Ascending aorta (tissue), 2 donors: Measurements from ENCODE around the gene SSH2. TPM values are rescaled to one million over a fixed set of nuclear protein-coding genes. Genes with fewer than 3 reads are reported as not detected.

Source experiments
- DNase-seq, 2 donors: peaks; one replicate each; pipeline ENCODE4 v3.0.0-alpha.2; 2019; ENCODE audit warnings: low spot score in 2 of 2
- H3K27ac ChIP-seq, 2 donors: fragments of 200-600 bp; sonication (generic); one replicate each; pipeline ENCODE4 v1.5.1; 2016 to 2017; ENCODE audit warnings: mild to moderate bottlenecking in 1 of 2
- H3K27me3 ChIP-seq: fragments of 200-600 bp; sonication (generic); one replicate; pipeline ENCODE4 v1.5.1; 2017
- H3K36me3 ChIP-seq, 2 donors: fragments of 200-600 bp; sonication (generic); one replicate each; pipeline ENCODE4 v1.5.1; 2016
- H3K4me1 ChIP-seq, 2 donors: fragments of 200-600 bp; sonication (generic); one replicate each; pipeline ENCODE4 v1.5.1; 2016 to 2017; ENCODE audit warnings: mild to moderate bottlenecking in 1 of 2
- H3K4me3 ChIP-seq, 2 donors: fragments of 200-600 bp; sonication (generic); one replicate each; pipeline ENCODE4 v1.5.1; 2016 to 2017; ENCODE audit warnings: mild to moderate bottlenecking in 1 of 2
- H3K9me3 ChIP-seq, 2 donors: fragments of 200-600 bp; sonication (generic); one replicate each; pipeline ENCODE4 v1.5.1; 2016
- intact Hi-C: fragments of 100-400 bp; cut with DNase I; formaldehyde crosslinking; loops from one replicate; pipeline ENCODE4 v1.15.1; 2023
- total RNA-seq: library from RNA; depleted of rRNA; stranded (reverse); fragments of >200 nt; gene quantifications from one replicate; pipeline ENCODE4 v1.1.0, GENCODE V29; 2016
- TF ChIP-seq, protein P1 (sequence below), 3 experiments: fragments of 200-600 bp in 2 of 3; fragments of 450-650 bp in 1 of 3; sonication (generic) in 2 of 3; IDR thresholded peaks; one replicate each; pipeline ENCODE4 v1.5.1; 2016 to 2019; ENCODE audit warnings: antibody characterized with exemption in 3 of 3, mild to moderate bottlenecking in 1 of 3, moderate library complexity in 1 of 3

SSH2 gene
- total RNA-seq, 1 donor from 2014 or later, result 7.9 TPM

DNA sequence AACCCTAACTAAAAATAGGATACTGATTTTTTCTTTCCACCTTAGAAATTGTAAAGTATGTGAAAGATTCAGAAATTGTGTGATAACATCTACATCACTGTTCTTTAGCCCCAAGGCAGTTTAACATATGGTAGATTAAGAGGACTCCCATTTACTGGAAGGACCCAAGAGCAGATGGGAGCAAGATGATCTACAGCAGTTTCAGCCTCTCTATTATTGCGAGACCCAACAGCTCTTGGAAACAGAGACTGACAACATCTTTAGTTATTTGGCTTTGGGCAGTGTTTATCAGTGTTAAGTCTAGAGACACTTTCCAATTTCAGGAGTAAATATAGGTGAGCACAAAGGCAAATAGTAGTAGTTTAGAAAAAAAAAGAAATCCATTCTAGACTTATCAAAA, 182.4 kb downstream of the SSH2 start:
- Histone ChIP-seq H3K27me3 (no peaks in the 10 kb centered on the region), H3K36me3 (no peaks in the 10 kb centered on the region), H3K4me3 (no peak overlapping the region), H3K4me1 (no peaks in the 10 kb centered on the region), H3K9me3 (no peaks in the 10 kb centered on the region), H3K27ac (no peak overlapping the region)
- DNase-seq, result no peak
- TF ChIP-seq, protein P1, sequence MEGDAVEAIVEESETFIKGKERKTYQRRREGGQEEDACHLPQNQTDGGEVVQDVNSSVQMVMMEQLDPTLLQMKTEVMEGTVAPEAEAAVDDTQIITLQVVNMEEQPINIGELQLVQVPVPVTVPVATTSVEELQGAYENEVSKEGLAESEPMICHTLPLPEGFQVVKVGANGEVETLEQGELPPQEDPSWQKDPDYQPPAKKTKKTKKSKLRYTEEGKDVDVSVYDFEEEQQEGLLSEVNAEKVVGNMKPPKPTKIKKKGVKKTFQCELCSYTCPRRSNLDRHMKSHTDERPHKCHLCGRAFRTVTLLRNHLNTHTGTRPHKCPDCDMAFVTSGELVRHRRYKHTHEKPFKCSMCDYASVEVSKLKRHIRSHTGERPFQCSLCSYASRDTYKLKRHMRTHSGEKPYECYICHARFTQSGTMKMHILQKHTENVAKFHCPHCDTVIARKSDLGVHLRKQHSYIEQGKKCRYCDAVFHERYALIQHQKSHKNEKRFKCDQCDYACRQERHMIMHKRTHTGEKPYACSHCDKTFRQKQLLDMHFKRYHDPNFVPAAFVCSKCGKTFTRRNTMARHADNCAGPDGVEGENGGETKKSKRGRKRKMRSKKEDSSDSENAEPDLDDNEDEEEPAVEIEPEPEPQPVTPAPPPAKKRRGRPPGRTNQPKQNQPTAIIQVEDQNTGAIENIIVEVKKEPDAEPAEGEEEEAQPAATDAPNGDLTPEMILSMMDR (IDR thresholded peaks at IDR 0.05), result no peak
- intact Hi-C loops, result no loop called here

GRCh38 chr17:29746669-29747068, 183.4 kb downstream of the SSH2 start:
- TF ChIP-seq, protein P1 (IDR thresholded peaks at IDR 0.05), result no peak

DNA sequence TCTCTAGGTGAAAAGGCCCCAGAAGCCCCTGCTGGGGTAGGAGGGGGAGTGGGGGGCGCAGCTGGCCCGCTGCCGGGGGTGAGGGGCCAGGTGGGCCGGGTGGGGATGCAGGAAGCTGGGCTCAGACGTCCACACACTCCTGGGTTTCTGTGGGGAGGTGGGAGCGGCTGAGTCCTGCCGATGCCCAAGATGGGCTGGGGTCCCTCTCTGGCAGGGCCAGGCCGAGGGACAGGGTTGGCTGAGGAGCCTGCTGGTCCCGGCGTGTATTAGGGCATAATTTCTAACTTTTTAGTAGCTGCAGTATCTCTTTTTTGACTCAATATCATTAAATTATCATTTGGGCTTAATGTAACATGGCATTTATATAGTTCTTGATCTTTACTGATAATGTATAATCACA, 185.9 kb downstream of the SSH2 start:
- TF ChIP-seq, protein P1 (IDR thresholded peaks at IDR 0.05), result no peak
- DNase-seq, result no peak
- intact Hi-C loops, result no loop called here
- Histone ChIP-seq H3K9me3 (no peaks in the 10 kb centered on the region), H3K4me1 (no peaks in the 10 kb centered on the region), H3K27ac (no peak overlapping the region), H3K4me3 (no peak overlapping the region), H3K36me3 (no peaks in the 10 kb centered on the region), H3K27me3 (no peaks in the 10 kb centered on the region)

More at GRCh38 chr17:29746669-29747068, 183.4 kb downstream of the SSH2 start:
- Histone ChIP-seq H3K4me3 (no peak overlapping the region), H3K27me3 (no peaks in the 10 kb centered on the region), H3K36me3 (no peaks in the 10 kb centered on the region), H3K27ac (no peak overlapping the region), H3K9me3 (no peaks in the 10 kb centered on the region), H3K4me1 (no peaks in the 10 kb centered on the region)
- DNase-seq, result no peak
- intact Hi-C loops, result no loop called here

DNA sequence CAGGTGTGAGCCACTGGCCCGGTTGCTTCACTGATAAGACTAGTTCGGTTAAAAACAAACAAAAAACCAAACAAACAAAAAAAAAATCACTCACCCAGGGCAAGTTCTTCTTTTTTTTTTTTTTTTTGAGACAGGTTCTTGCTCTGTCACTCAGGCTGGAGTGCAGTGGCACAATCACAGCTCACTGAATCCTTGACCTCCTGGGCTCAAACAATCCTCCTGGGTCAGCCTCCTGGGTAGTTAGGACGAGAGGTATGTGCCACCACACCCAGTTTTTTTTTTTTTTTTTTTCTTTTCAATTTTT, 187.9 kb downstream of the SSH2 start:
- Histone ChIP-seq H3K27ac (no peak overlapping the region), H3K27me3 (no peaks in the 10 kb centered on the region), H3K36me3 (no peaks in the 10 kb centered on the region), H3K4me1 (no peaks in the 10 kb centered on the region), H3K9me3 (no peaks in the 10 kb centered on the region), H3K4me3 (no peak overlapping the region)
- TF ChIP-seq, protein P1 (IDR thresholded peaks at IDR 0.05), result no peak
- DNase-seq, result no peak
- intact Hi-C loops, result no loop called here

DNA sequence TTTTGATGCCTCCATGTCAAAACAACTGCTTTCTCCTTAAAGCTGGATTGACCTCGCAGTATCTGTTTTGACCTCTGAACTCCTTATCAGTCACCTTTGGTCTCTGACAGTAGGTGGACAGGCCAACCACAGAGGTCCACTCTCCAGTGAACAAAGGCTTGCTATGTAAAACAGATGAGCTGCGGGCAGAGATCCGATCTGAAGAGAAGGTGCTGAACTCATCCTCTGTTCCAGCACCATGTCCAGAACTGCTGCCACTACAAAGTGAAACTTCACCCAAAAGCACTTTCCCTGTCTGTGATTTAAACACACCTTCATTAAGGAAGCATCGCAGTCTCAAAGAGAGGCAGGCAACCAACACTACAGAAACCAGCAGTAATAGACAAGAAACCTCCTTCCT, 190.0 kb downstream of the SSH2 start:
- TF ChIP-seq, protein P1 (IDR thresholded peaks at IDR 0.05), result no peak
- no peaks in the 10 kb centered on the region for H3K4me1 ChIP-seq
- H3K27me3 ChIP-seq, result no peaks in the 10 kb centered on the region
- no peak overlapping the region for H3K27ac ChIP-seq
- H3K36me3 ChIP-seq, result no peaks in the 10 kb centered on the region
- no peak for DNase-seq
- H3K9me3 ChIP-seq, result no peaks in the 10 kb centered on the region
- no peak overlapping the region for H3K4me3 ChIP-seq
- intact Hi-C loops, result no loop called here

GRCh38 chr17:29734640-29735039, 195.4 kb downstream of the SSH2 start:
- Histone ChIP-seq H3K9me3 (no peaks in the 10 kb centered on the region), H3K27ac (no peak overlapping the region), H3K4me3 (no peak overlapping the region), H3K36me3 (no peaks in the 10 kb centered on the region), H3K4me1 (no peaks in the 10 kb centered on the region), H3K27me3 (no peaks in the 10 kb centered on the region)
- no peak for DNase-seq
- TF ChIP-seq, protein P1 (IDR thresholded peaks at IDR 0.05), result no peak
- intact Hi-C loops, result no loop called here
